ENCODE results near the gene ZSWIM1. TPM values are rescaled to one million over a fixed set of nuclear protein-coding genes. Genes with fewer than 3 reads are reported as not detected.
A peak's percentile ranks its signal among the peaks of the same experiment; 100 is the strongest.
"Not testable (repeated sequence)": the region's sequence is repeated elsewhere in the genome, so short reads cannot be mapped to it uniquely, and the experiment has no call there.

The ZSWIM1 gene
- total RNA-seq, 1 donor from 2014 or later = 13.3 TPM

- TF ChIP-seq CTCF (IDR thresholded peaks at IDR 0.05) = no peak
- Mint-ChIP-seq H3K27ac (ENCODE audit: unreplicated experiment) (peak overlapping the region; percentile 90), H3K4me3 (ENCODE audit: unreplicated experiment) (no peak overlapping the region), H3K9me3 (ENCODE audit: unreplicated experiment) (no peaks in the 10 kb centered on the region), H3K27me3 (ENCODE audit: unreplicated experiment) (no peaks in the 10 kb centered on the region), H3K4me1 (ENCODE audit: unreplicated experiment) (peaks cover 39% of the 10 kb centered on the region), H3K36me3 (ENCODE audit: unreplicated experiment) (peaks cover 3% of the 10 kb centered on the region)
- no peak for DNase-seq (ENCODE audit: extremely low spot score, unreplicated experiment)
These were observed 44.9 kb downstream of the ZSWIM1 start for GRCh38 chr20:45925821-45926506.

DNA sequence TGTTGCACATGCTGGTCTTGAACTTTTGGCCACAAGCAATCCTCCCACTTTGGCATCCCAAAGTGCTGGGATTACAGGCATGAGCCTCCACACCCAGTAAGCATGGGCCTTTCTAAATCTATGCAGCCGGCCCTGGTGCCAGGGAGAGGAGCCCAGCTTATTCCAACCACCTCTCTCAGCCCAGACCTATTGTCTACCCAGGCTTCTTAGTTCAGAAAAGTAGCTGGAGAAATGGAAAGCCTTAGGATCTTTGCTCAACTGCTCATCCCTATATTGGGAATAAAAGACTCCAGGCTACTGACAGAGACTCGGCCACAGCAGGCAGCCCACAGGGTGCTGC is 45.7 kb downstream of the ZSWIM1 start:
- Mint-ChIP-seq H3K9me3 (ENCODE audit: unreplicated experiment) (no peaks in the 10 kb centered on the region), H3K27me3 (ENCODE audit: unreplicated experiment) (no peaks in the 10 kb centered on the region), H3K27ac (ENCODE audit: unreplicated experiment) (no peak overlapping the region), H3K4me1 (ENCODE audit: unreplicated experiment) (peaks cover 32% of the 10 kb centered on the region), H3K4me3 (ENCODE audit: unreplicated experiment) (no peak overlapping the region), H3K36me3 (ENCODE audit: unreplicated experiment) (peaks cover 3% of the 10 kb centered on the region)
- DNase-seq (ENCODE audit: extremely low spot score, unreplicated experiment) = no peak
- no peak for TF ChIP-seq CTCF (IDR thresholded peaks at IDR 0.05)

DNA sequence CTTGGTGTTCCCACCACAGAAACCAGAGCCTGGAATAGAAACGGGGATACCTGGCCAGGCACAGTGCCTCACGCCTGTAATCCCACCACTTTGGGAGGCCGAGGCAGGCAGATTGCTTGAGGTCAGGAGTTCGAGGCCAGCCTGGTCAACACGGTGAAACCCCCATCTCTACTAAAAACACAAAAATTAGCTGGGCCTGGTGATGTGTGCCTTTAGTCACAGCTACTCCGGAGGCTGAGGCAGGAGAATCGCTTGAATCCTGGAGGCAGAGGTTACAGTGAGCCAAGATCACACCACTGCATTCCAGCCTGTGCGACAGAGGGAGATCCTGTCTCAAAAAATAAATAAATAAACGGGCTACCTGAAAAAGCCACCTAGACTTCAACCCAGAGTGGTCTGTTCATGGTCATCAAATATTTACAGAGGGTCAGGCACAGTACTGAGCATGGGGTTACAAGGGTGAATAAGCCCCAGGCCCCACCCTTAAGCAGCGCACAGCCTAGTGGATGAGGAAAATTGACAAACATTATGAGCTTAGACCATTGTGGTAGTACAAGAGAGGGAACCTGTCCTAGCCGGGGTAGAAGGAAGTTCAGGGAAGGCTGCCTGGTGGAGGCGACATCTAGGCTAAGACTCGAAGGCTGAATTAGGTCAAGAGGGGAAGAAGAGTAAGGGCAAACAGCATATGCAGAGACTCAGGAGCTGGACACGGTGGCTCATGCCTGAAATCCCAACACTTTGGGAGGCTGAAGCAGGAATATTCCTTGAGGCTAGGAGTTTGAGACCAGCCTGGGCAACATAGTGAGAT is 46.2 kb downstream of the ZSWIM1 start:
- H3K36me3 Mint-ChIP-seq (ENCODE audit: unreplicated experiment) = peaks cover 3% of the 10 kb centered on the region
- no peak for DNase-seq (ENCODE audit: extremely low spot score, unreplicated experiment)
- H3K9me3 Mint-ChIP-seq (ENCODE audit: unreplicated experiment) = no peaks in the 10 kb centered on the region
- no peak overlapping the region for H3K4me3 Mint-ChIP-seq (ENCODE audit: unreplicated experiment)
- no peak for TF ChIP-seq CTCF (IDR thresholded peaks at IDR 0.05)
- H3K27me3 Mint-ChIP-seq (ENCODE audit: unreplicated experiment) = no peaks in the 10 kb centered on the region
- no peak overlapping the region for H3K27ac Mint-ChIP-seq (ENCODE audit: unreplicated experiment)
- H3K4me1 Mint-ChIP-seq (ENCODE audit: unreplicated experiment) = peaks cover 30% of the 10 kb centered on the region

DNA sequence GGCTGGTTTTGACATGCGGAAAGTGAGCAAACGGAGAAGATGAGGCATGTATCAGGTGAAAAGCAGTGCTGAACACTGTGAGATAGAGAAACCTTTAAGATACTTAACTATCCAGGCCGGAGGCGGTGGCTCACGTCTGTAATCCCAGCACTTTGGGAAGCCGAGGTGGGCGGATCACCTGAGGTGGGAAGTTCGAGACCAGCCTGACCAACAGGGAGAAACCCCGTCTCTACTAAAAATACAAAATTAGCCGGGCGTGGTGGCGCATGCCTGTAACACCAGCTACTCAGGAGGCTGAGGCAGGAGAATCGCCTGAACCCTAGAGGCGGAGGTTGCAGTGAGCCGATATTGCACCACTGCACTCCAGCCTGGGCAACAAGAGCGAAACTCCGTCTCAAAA is 50.7 kb downstream of the ZSWIM1 start:
- H3K27me3 Mint-ChIP-seq (ENCODE audit: unreplicated experiment); H3K4me3 Mint-ChIP-seq (ENCODE audit: unreplicated experiment); DNase-seq (ENCODE audit: extremely low spot score, unreplicated experiment); H3K9me3 Mint-ChIP-seq (ENCODE audit: unreplicated experiment); H3K27ac Mint-ChIP-seq (ENCODE audit: unreplicated experiment); H3K36me3 Mint-ChIP-seq (ENCODE audit: unreplicated experiment): not testable (repeated sequence)
- peaks cover 14% of the 10 kb centered on the region for H3K4me1 Mint-ChIP-seq (ENCODE audit: unreplicated experiment)

- peak; percentile 44 for TF ChIP-seq CTCF (IDR thresholded peaks at IDR 0.05)
- Mint-ChIP-seq H3K27me3 (ENCODE audit: unreplicated experiment) (no peaks in the 10 kb centered on the region), H3K27ac (ENCODE audit: unreplicated experiment) (peak overlapping the region; percentile 97), H3K36me3 (ENCODE audit: unreplicated experiment) (peaks cover 3% of the 10 kb centered on the region), H3K4me1 (ENCODE audit: unreplicated experiment) (peaks cover 18% of the 10 kb centered on the region), H3K9me3 (ENCODE audit: unreplicated experiment) (no peaks in the 10 kb centered on the region), H3K4me3 (ENCODE audit: unreplicated experiment) (peak overlapping the region; percentile 97)
- peak; percentile 88 for DNase-seq (ENCODE audit: extremely low spot score, unreplicated experiment)
These were observed 52.4 kb downstream of the ZSWIM1 start for GRCh38 chr20:45933266-45934045.
